ENCODE data around the gene RYR2.

DNA sequence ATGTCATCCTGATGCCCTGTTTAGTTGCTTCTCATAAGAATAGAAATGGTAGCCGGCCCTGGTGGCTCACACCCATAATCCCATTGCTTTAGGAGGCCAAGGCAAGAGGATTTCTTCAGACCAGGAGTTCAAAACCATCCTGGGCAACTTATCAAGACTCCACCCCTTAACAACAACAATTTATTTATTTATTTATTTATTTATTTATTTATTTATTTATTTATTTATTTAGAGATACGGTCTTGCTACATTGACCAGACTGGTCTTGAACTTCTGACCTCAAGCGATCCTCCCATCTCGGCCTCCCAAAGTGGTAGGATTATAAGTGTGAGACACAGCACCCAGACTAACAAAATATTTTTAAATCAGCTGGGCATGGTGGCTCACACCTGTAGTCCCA, 41.8 kb upstream of the RYR2 start:
- TF ChIP-seq, protein P1, sequence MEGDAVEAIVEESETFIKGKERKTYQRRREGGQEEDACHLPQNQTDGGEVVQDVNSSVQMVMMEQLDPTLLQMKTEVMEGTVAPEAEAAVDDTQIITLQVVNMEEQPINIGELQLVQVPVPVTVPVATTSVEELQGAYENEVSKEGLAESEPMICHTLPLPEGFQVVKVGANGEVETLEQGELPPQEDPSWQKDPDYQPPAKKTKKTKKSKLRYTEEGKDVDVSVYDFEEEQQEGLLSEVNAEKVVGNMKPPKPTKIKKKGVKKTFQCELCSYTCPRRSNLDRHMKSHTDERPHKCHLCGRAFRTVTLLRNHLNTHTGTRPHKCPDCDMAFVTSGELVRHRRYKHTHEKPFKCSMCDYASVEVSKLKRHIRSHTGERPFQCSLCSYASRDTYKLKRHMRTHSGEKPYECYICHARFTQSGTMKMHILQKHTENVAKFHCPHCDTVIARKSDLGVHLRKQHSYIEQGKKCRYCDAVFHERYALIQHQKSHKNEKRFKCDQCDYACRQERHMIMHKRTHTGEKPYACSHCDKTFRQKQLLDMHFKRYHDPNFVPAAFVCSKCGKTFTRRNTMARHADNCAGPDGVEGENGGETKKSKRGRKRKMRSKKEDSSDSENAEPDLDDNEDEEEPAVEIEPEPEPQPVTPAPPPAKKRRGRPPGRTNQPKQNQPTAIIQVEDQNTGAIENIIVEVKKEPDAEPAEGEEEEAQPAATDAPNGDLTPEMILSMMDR (IDR thresholded peaks at IDR 0.05) = no peak
- no peak for TF ChIP-seq POLR2A (IDR thresholded peaks at IDR 0.05)
